GM19397 (cell line): ENCODE results near the gene INSIG1.

ENCODE experiments used
- ATAC-seq: cut with Tn5 transposase; IDR thresholded peaks from one replicate; pipeline ENCODE4 v1.9.1; 2021; ENCODE audit warnings: mild to moderate bottlenecking, moderate library complexity; ENCODE audit not compliant: unreplicated experiment

INSIG1 gene

GRCh38 chr7:155297517-155298287 is at the start of gene INSIG1:
INSIG1 (plus strand) TSS chr7:155297878; CDS start chr7:155298286, 408 bp downstream.
- peak; percentile 64 for ATAC-seq

DNA sequence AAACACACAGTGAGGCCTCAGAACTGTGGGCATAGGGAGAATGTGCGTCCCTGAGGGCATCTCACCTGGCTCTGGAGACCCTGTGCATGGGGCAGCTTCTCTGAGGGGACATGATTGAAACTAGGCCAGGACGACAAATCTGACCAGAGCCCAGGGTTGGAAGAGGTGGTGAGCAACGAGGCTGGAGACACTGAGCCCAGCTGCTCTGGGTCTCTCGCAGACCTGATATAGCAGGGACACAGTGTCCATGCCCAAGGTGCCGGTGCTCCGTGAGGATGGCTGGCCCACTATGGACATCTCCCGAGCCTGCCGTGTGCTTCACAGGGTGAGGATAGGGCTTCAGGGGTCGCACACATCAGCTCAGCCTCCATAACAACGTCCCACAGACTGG is 49.3 kb upstream of the INSIG1 start:
- no peak for ATAC-seq

GRCh38 chr7:155251831-155252230 is 45.8 kb upstream of the INSIG1 start:
- ATAC-seq: no peak

DNA sequence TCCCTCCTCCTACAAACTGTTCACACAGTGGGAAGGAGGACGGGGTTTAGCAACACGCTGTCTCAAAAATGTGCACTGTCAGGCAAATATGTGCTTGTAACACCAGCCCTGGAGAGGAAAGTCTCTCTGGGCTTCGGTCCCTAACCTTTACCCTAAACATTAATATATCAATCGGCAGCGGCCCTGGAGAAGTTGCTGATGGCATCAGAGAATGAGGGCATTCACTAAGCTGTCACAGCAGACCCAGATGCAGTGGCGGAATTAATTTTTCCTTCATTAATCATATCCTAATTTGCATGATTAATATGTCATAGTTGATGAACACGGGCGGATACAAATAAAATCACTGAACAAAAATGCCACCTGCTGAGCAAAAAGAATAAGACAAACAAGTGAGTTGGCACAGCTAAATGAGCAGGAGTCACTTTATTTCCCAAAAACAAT is 45.2 kb upstream of the INSIG1 start:
- ATAC-seq: no peak

- no peak for ATAC-seq
Observed at GRCh38 chr7:155252892-155253501, 44.7 kb upstream of the INSIG1 start.

DNA sequence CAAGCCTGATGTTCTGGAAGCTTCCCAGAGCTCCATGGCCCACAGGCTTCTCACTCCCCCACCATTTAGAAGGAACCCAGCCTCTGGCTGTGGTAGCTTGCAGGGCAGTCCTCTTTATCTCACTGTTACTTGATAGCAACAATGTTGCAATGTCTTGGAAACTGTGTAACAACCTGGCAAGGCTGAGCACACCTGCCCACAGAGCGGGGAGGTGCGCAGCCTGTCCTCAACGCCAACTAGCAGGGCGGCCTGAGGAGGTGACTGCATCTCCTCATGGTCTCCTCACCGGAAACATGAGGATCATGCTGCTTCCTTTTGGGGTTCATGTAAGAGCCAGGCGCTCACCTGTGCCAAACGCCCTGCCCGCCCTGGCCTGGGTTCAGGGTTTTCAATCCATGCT is 43.7 kb upstream of the INSIG1 start:
- ATAC-seq: no peak

DNA sequence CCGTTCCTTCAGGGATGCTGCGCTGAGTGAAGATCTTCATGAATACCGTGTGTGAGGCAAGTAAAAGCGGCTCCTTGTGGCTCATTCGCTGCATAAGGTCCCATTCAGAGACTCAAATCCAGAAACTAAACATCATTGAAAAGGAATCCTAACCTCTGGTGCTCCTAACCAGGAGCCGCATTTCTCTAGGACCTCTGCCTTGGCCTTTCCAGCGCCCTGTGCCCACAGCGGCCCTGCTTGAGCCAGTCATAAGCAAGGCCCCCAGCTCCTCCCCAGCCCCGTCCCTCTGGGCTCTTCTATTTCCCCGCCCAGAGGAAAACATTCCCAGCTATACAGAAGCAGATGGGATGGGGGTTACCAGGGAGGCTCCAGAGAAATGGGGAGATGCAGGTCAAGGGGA is 42.6 kb upstream of the INSIG1 start:
- no peak for ATAC-seq

DNA sequence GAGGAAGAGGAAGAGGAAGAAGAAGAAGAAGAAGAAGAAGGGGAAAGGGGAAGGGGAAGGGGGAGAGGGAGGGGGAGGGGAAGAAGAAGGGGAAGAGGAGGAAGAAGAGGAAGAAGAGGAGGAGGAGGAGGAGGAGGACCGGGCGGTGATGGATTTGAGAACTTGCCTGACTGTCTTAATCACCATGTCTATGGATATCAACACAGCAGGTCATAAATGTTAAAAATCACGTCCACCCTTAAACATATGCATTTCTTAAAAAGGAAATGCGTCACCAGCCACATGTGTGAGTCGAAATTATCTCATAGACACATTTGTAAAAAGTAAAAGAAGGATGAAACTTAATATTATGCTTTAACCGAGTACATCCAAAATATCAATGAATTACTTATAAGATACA is 42.1 kb upstream of the INSIG1 start:
- ATAC-seq: no peak

GRCh38 chr7:155256081-155256760 is 41.5 kb upstream of the INSIG1 start:
- no peak for ATAC-seq

GRCh38 chr7:155256761-155257481 is 40.8 kb upstream of the INSIG1 start:
- ATAC-seq: no peak

GRCh38 chr7:155257482-155258225 is 40.0 kb upstream of the INSIG1 start:
- ATAC-seq: no peak

GRCh38 chr7:155258226-155258560 is 39.5 kb upstream of the INSIG1 start:
- ATAC-seq: no peak

GRCh38 chr7:155259866-155260497 is 37.7 kb upstream of the INSIG1 start:
- ATAC-seq: no peak

- ATAC-seq: no peak
Observed at GRCh38 chr7:155260498-155260872, 37.2 kb upstream of the INSIG1 start.

DNA sequence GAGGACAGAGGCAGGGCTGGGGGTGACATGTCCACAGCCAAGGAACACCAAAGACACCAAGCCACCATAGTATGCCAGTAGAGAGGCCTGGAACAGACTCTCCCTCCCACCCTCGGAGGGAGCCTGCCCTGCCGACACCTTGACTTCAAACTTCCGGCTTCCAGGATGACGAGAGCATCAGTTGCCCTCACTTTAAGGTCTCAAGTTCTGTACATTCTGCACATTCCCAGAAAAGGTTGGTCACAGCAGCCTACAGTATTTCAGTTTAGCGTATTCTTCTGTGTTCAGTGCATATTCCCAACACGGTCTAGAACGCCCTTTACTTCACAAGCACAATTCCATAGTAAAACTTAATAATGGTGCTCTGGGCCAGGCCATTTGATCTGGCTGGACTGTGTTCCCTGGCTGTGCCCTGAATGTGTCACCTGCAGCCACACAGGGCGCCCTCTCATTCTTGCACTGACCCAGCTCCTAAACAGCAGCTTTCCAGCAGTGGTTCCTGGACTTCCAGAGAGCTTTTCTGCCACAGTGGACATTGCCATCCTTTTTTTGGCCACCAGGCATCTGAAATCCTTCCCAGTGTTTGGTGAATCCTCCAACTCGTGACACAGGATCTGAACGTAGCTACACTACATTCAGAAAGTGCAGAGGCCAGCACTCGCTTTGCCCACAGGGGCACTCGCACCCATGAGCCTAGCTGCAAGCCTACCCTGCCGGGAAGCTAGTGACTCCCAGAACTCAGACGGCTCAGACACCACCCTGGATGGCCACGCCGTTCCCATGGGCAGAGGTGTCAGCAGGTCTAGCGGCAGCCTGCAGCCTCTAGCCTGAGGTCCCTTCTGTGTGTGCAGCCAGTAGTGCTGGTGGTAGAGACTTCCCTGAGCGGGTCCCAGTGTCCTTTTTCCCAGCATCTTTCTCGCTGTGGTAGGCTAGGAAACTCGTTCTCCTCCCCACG is 36.4 kb upstream of the INSIG1 start:
- no peak for ATAC-seq

GRCh38 chr7:155262031-155262430 is 35.6 kb upstream of the INSIG1 start:
- no peak for ATAC-seq

- ATAC-seq: no peak
Observed at GRCh38 chr7:155263051-155263450, 34.6 kb upstream of the INSIG1 start.

- ATAC-seq: no peak
Observed at GRCh38 chr7:155263581-155264143, 34.0 kb upstream of the INSIG1 start.

GRCh38 chr7:155265144-155265543 is 32.5 kb upstream of the INSIG1 start:
- ATAC-seq: no peak
